ENCODE results near the gene INCENP. TPM values are rescaled to one million over a fixed set of nuclear protein-coding genes. Genes with fewer than 3 reads are reported as not detected.
"Not testable (repeated sequence)": the region's sequence is repeated elsewhere in the genome, so short reads cannot be mapped to it uniquely, and the experiment has no call there.

The INCENP gene
- total and polyA plus RNA-seq, 4 donors, result 2.4 to 34.4 (median 4.7) TPM

DNA sequence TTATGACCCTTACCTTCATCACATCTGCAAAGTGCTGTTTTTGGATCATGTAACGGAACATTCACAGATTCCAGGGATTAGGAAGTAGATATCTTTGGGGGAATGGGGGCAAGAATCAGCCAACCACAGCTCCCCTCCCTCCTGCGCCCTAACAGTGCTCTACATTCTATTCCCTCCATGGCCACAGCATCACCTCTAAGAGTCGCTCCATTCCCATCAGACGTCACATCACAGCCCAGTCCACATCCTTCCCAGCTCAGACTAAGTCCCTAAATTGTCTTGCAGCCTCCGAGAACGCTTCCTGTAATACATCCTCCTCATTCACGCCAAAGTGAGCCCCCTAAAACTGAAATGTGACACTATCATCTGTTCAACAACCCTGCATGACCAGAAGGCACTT lies 72.1 kb downstream of the INCENP start (continued):
- TF ChIP-seq, protein P1, sequence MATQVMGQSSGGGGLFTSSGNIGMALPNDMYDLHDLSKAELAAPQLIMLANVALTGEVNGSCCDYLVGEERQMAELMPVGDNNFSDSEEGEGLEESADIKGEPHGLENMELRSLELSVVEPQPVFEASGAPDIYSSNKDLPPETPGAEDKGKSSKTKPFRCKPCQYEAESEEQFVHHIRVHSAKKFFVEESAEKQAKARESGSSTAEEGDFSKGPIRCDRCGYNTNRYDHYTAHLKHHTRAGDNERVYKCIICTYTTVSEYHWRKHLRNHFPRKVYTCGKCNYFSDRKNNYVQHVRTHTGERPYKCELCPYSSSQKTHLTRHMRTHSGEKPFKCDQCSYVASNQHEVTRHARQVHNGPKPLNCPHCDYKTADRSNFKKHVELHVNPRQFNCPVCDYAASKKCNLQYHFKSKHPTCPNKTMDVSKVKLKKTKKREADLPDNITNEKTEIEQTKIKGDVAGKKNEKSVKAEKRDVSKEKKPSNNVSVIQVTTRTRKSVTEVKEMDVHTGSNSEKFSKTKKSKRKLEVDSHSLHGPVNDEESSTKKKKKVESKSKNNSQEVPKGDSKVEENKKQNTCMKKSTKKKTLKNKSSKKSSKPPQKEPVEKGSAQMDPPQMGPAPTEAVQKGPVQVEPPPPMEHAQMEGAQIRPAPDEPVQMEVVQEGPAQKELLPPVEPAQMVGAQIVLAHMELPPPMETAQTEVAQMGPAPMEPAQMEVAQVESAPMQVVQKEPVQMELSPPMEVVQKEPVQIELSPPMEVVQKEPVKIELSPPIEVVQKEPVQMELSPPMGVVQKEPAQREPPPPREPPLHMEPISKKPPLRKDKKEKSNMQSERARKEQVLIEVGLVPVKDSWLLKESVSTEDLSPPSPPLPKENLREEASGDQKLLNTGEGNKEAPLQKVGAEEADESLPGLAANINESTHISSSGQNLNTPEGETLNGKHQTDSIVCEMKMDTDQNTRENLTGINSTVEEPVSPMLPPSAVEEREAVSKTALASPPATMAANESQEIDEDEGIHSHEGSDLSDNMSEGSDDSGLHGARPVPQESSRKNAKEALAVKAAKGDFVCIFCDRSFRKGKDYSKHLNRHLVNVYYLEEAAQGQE (IDR thresholded peaks at IDR 0.05), result no peak

DNA sequence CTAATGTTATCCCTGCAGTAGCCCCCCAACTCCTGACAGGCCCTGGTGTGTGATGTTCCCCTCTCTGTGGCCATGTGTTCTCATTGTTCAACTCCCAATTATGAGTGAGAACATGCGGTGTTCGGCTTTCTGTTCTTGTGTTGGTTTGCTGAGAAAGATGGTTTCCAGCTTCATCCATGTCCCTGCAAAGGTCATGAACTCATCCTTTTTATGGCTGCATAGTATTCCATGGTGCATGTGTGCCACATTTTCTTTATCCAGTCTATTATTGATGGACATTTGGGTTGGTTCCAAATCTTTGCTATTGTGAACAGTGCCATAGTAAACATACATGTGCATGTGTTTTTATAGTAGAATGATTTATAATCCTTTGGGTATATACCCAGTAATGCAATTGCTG lies 73.6 kb downstream of the INCENP start:
- not testable (repeated sequence) for H3K27ac ChIP-seq (ENCODE audit: low read depth in 1 of 2, low read length in 2 of 2); H3K4me1 ChIP-seq (ENCODE audit: control insufficient read depth in 4 of 4, insufficient read depth in 4 of 4, low read length in 3 of 4); H3K9ac ChIP-seq (ENCODE audit: low read depth in 1 of 2, low read length in 2 of 2); H3K36me3 ChIP-seq (ENCODE audit: control insufficient read depth in 4 of 4, insufficient read depth in 3 of 4, low read depth in 1 of 4, low read length in 3 of 4); DNase-seq (ENCODE audit: low spot score); H3K4me3 ChIP-seq (ENCODE audit: low read depth in 1 of 3, low read length in 3 of 3); H3K27me3 ChIP-seq (ENCODE audit: control insufficient read depth in 4 of 4, insufficient read depth in 4 of 4, low read length in 3 of 4); H3K9me3 ChIP-seq (ENCODE audit: control insufficient read depth in 4 of 4, low read length in 3 of 4)
- WGBS, result 94% methylated on average over 2 of the region's 2 CpGs

DNA sequence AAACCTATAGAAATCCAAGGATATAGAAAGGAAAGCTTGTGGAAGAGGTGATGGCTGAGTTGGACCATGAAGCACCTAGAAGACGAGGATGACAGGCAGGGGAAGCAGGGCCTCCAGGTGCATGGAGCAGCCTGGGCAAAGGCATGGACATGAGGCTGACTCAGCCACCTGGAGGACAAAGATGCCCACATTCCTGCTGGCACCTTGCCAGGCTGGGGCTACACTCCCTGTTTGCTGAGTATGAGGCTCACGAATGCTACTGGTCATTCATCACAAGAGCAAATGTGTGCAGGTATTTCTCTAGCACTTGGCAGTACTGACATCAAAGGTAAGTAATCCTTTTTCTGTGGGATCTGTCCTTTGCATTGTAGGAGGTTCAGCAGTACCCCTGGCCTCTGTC lies 77.6 kb downstream of the INCENP start:
- no peaks in the 10 kb centered on the region for H3K4me1 ChIP-seq (ENCODE audit: control insufficient read depth in 4 of 4, insufficient read depth in 4 of 4, low read length in 3 of 4)
- DNase-seq (ENCODE audit: low spot score), result no peak
- no peak overlapping the region for H3K9ac ChIP-seq (ENCODE audit: low read depth in 1 of 2, low read length in 2 of 2)
- H3K4me3 ChIP-seq (ENCODE audit: low read depth in 1 of 3, low read length in 3 of 3), result no peak overlapping the region
- WGBS, result 66% methylated on average over 2 of the region's 2 CpGs
- H3K27me3 ChIP-seq (ENCODE audit: control insufficient read depth in 4 of 4, insufficient read depth in 4 of 4, low read length in 3 of 4), result peaks cover 0 to 4% (median 1%) of the 10 kb centered on the region in 4 donors
- H3K9me3 ChIP-seq (ENCODE audit: control insufficient read depth in 4 of 4, low read length in 3 of 4), result no peaks in the 10 kb centered on the region
- H3K36me3 ChIP-seq (ENCODE audit: control insufficient read depth in 4 of 4, insufficient read depth in 3 of 4, low read depth in 1 of 4, low read length in 3 of 4), result no peaks in the 10 kb centered on the region
- no peak overlapping the region for H3K27ac ChIP-seq (ENCODE audit: low read depth in 1 of 2, low read length in 2 of 2)
- TF ChIP-seq JUND (IDR thresholded peaks at IDR 0.05), result no peak
- TF ChIP-seq HNF4G (IDR thresholded peaks at IDR 0.05), result no peak
- no peak for TF ChIP-seq FOXA1 (IDR thresholded peaks at IDR 0.05)
- no peak for TF ChIP-seq RXRA (IDR thresholded peaks at IDR 0.05)
- TF ChIP-seq HNF4A (conservative IDR thresholded peaks at IDR 0.05), result no peak
- TF ChIP-seq NR2F2 (IDR thresholded peaks at IDR 0.05), result no peak
- no peak for TF ChIP-seq TAF1 (conservative IDR thresholded peaks at IDR 0.05)
- TF ChIP-seq, protein P2, sequence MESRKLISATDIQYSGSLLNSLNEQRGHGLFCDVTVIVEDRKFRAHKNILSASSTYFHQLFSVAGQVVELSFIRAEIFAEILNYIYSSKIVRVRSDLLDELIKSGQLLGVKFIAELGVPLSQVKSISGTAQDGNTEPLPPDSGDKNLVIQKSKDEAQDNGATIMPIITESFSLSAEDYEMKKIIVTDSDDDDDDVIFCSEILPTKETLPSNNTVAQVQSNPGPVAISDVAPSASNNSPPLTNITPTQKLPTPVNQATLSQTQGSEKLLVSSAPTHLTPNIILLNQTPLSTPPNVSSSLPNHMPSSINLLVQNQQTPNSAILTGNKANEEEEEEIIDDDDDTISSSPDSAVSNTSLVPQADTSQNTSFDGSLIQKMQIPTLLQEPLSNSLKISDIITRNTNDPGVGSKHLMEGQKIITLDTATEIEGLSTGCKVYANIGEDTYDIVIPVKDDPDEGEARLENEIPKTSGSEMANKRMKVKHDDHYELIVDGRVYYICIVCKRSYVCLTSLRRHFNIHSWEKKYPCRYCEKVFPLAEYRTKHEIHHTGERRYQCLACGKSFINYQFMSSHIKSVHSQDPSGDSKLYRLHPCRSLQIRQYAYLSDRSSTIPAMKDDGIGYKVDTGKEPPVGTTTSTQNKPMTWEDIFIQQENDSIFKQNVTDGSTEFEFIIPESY (IDR thresholded peaks at IDR 0.05), result no peak
- TF ChIP-seq SP1 (IDR thresholded peaks at IDR 0.05), result no peak
- no peak for TF ChIP-seq YY1 (IDR thresholded peaks at IDR 0.05)
- no peak for TF ChIP-seq RAD21 (IDR thresholded peaks at IDR 0.05)

Other genes starting within 250 kb of the INCENP start
- gene FADS3, start 232.5 kb upstream of the INCENP start, total RNA-seq, result 10 to 100 TPM in 1 of 2 donors, 1 to 10 TPM in 1; 8.3 to 13.6 TPM
- 10 to 100 TPM in 1 of 2 donors, 1 to 10 TPM in 1; 8.9 to 11.7 TPM for gene FADS3, start 232.5 kb upstream of the INCENP start, polyA plus RNA-seq
- 10 to 100 TPM in 1 of 2 donors, 1 to 10 TPM in 1; 5.0 to 41.6 TPM for gene RAB3IL1, start 206.4 kb upstream of the INCENP start, total RNA-seq
- gene RAB3IL1, start 206.4 kb upstream of the INCENP start, polyA plus RNA-seq, result 1 to 10 TPM; 2.1 to 5.8 TPM
- 1 to 10 TPM; 1.3 to 1.6 TPM for gene BEST1, start 173.7 kb upstream of the INCENP start, total RNA-seq
- gene BEST1, start 173.7 kb upstream of the INCENP start, polyA plus RNA-seq, result under 1 TPM; 0.22 to 0.85 TPM
- 100 to 1,000 TPM; 592 to 949 TPM for gene FTH1, start 156.4 kb upstream of the INCENP start, total RNA-seq
- gene FTH1, start 156.4 kb upstream of the INCENP start, polyA plus RNA-seq, result 1,000 to 10,000 TPM; 3,401 to 4,630 TPM
- gene SCGB1D1, start 66.2 kb downstream of the INCENP start, total RNA-seq, result not detected
- not detected for gene SCGB1D1, start 66.2 kb downstream of the INCENP start, polyA plus RNA-seq
- gene SCGB2A1, start 84.7 kb downstream of the INCENP start, total RNA-seq, result under 1 TPM in 1 of 2 donors, not detected in 1; 0.33 TPM
- not detected for gene SCGB2A1, start 84.7 kb downstream of the INCENP start, polyA plus RNA-seq
- not detected for gene SCGB1D2, start 118.2 kb downstream of the INCENP start, total RNA-seq
- not detected for gene SCGB1D2, start 118.2 kb downstream of the INCENP start, polyA plus RNA-seq
- not detected for gene SCGB2A2, start 146.1 kb downstream of the INCENP start, total RNA-seq
- not detected for gene SCGB2A2, start 146.1 kb downstream of the INCENP start, polyA plus RNA-seq
- gene SCGB1D4, start 175.1 kb downstream of the INCENP start, total RNA-seq, result not detected
- gene SCGB1D4, start 175.1 kb downstream of the INCENP start, polyA plus RNA-seq, result not detected
- gene ASRGL1, start 213.4 kb downstream of the INCENP start, total RNA-seq, result 10 to 100 TPM in 1 of 2 donors, 1 to 10 TPM in 1; 3.7 to 15.2 TPM
- 10 to 100 TPM in 1 of 2 donors, 1 to 10 TPM in 1; 4.4 to 11.9 TPM for gene ASRGL1, start 213.4 kb downstream of the INCENP start, polyA plus RNA-seq